Middle frontal gyrus (tissue), 1 donor: ENCODE measurements around the gene STRADA.

Experiments
- DNase-seq: peaks from one replicate; pipeline ENCODE4 v3.0.0-alpha.2; 2015; ENCODE audit warnings: low spot score; ENCODE audit errors: extremely low spot score

Gene STRADA

GRCh38 chr17:63686138-63686685 is 55.4 kb downstream of the STRADA start:
- DNase-seq: no peak

GRCh38 chr17:63685578-63685977 is 56.0 kb downstream of the STRADA start:
- DNase-seq: no peak

DNA sequence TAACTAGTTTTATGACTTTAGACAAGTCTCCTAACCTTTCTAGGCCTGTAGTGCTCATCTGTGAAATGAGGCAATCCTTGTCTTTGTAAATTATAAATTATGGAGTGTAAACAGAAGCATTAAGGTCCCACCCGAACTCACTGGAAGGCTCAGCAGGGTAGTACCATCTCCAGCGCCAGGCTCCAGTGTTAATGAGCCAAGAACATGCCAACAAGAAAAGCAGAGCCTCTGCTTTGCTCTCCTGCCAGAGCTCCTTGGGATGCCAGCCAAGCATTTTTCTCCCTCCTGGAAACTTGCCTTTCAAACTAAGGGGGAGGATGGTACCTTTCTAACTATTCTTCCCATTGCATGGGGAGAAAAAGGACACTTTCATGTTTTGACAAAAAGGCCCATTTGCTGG is 56.6 kb downstream of the STRADA start:
- no peak for DNase-seq

GRCh38 chr17:63682981-63683380 is 58.6 kb downstream of the STRADA start:
- no peak for DNase-seq

- no peak for DNase-seq
Measured at GRCh38 chr17:63682441-63682840, 59.2 kb downstream of the STRADA start.

DNA sequence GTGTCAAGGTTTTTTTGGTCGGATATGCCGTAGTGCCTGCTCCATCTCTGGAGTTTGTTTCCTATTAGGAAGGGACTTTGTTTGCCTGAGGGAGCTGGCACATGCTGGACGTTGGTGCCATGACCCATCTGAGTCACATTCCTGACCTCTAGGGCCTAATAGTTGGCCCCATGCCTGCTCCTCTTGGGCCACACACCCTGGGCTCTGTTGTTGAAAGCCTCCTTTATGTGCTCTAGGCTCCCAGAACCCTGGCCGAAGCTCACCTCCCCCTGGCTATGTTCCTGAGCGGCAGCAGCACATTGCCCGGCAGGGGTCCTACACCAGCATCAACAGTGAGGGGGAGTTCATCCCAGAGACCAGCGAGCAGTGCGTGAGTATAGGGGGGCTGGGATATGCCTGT is 60.1 kb downstream of the STRADA start:
- DNase-seq: no peak

GRCh38 chr17:63680700-63681099 is 60.9 kb downstream of the STRADA start:
- no peak for DNase-seq

DNA sequence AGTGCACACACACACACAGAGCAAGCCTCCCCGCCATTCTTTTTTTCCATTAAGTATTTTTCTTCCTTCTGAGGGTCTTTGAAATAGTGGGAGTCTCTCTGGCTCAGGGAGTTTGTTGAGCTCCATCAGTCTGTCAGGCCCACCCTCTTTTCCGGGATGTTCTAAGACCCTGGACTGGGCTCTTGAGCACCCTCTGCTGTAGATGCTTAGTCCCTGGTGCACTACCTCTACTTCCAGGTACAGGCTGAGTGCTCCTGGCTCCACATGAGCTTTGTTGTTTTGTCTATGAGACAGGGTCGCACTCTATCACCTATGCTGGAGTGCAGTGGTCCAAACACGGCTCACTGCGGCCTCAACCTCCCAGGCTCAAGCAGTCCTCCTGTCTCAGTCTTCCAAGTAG is 62.4 kb downstream of the STRADA start:
- no peak for DNase-seq

- DNase-seq: no peak
Measured at GRCh38 chr17:63676584-63676983, 65.0 kb downstream of the STRADA start.

DNA sequence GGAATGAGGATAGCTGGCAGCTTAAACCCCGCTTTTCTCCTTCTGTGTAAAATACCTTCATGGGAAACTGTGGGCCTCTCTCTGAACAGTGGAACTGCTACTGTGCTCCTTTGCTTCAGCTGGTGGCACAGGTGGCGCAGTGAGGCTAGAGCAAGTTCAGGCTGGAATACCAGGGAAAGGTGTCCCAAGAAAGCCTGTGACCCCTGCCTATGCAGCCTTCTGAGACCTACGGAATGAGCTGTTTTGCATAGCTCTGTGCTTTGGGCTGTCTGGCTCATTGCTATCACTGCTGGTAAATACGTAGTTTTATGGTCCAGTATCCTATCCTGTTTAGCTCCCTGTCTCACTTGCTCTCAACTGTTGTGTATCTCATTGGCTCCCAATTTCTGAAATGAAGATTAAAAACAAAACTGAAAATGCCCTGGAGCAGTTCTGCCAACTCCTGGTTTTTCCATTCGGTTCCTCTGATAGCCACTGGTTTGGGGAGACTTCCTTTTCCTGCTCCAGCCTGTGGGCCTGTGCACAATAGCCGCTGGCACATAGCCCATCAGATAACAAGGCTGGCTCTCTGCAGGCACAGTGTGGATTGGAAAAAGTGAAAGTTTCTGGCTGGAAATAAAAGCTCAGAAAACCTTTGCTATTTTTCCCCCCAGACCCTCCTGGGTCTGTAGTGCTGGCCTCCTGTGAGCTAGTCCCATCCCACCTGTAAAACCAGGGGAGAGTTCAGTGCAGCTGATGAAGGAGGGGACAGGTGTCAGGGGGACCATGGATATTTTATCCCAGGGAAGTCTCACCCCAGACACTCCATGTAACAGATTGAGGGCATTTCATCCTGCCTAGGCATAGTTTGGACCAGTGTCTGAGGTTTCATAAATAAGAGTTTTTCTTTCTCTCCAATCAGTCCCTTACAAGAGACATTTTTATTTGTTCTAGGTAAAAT is 65.7 kb downstream of the STRADA start:
- DNase-seq: no peak

GRCh38 chr17:63675231-63675606 is 66.4 kb downstream of the STRADA start:
- DNase-seq: no peak

DNA sequence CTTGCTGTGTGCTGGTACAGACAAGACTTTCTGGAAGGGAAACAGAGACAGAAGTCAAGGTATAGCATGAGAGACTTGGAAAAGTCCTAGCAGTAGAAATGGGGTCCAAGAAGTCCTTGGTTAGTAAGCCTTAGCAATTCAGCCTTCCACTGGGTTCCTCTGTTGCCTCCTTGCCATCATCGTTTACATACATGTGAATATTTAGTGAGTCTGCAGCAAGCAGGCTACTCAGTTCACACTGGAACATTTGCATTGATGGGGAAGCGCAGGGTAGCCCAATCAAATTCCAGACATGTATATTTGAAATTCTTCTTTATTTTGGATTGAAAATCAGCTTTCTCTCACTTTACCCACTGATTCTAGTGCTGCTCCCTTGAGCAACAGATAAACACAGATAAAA is 68.7 kb downstream of the STRADA start:
- DNase-seq: no peak

- no peak for DNase-seq
Measured at GRCh38 chr17:63665527-63666214, 75.9 kb downstream of the STRADA start.

GRCh38 chr17:63659850-63660249 is 81.7 kb downstream of the STRADA start:
- no peak for DNase-seq

DNA sequence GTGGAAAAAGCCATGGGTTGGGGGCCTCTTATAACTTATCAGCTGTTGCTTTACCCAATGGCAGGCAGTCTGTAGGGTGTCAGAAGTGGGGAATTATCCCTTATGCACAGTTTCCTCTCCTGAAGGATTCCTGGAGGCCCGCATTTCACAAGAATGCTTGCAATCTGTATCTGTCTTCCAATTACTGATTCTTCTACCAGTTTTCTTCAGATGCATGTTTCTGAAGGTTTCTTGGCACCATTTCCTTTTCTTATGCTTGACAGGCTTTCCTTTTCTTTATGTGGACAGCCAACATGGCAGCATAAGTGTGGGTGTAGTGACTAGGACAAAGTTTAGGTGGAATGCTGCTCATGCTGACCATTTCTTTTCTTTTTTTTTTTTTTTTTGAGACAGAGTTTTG is 83.2 kb downstream of the STRADA start:
- no peak for DNase-seq

DNA sequence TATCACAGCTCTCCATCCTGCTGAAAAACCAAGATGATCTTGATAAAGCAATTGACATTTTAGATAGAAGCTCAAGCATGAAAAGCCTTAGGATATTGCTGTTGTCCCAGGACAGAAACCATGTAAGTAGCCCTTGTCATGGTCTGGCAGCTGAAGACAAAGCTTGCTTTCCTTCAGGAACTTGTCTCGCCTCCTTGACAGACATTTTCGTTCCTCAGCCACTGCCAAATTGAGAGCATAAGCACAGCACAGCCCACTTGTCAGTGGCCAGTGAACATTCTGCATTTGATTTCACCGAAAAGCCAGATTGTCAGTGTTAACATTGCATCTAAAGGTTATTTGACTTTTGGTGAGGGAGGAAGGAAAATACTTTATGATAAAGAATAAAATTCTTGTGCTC is 83.8 kb downstream of the STRADA start:
- no peak for DNase-seq

DNA sequence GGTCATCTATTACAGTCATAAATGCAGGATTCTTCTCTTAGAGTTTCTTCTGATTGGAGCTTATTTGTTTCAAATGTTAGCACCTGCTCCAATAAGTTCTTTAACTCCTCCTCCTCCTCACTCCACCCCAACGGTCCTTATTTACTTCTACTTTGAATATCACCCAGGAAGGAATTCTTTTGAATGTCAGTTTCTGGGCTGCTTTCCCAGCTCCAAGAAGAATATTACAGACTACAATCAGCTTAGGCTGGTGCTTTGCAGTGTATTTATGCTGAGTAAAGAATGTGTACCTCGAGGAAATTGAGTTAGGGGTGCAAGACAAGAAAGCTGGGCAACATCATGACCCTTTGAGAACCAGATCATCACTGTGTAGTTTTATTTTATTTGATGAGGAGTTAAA is 88.5 kb downstream of the STRADA start:
- DNase-seq: no peak
